ENCODE measurements around the gene CFAP100. TPM values are rescaled to one million over a fixed set of nuclear protein-coding genes. Genes with fewer than 3 reads are reported as not detected.

CFAP100 gene
- total RNA-seq, 1 experiment from 2014 or later, result not detected

- ChIA-PET CTCF (no interaction called here), POLR2A (ENCODE audit: unreplicated experiment) (interaction anchor here (0.6 kb wide), 1 partner anchor 162 kb away, joined by 10 read pairs; no protein-coding TSS in a partner anchor)
- DNase-seq, result no peak
- no peaks in the 10 kb centered on the region for H3K9me3 ChIP-seq (ENCODE audit: low read length)
- H3K27ac ChIP-seq (ENCODE audit: low read length), result no peak overlapping the region
- H4K20me1 ChIP-seq (ENCODE audit: low read length), result no peaks in the 10 kb centered on the region
- intact Hi-C loops (cut with micrococcal nuclease), result no loop called here
- H3K36me3 ChIP-seq (ENCODE audit: low read depth, low read length), result peaks cover 16% of the 10 kb centered on the region
- H3K27me3 ChIP-seq (ENCODE audit: low read length), result no peaks in the 10 kb centered on the region
- no TSS peak for BruUV-seq (replicated peaks)
- H3K79me2 ChIP-seq (ENCODE audit: low read length), result peaks cover 19% of the 10 kb centered on the region
- no peak overlapping the region for H3K4me3 ChIP-seq (ENCODE audit: low read length)
- ATAC-seq, result no peak
- TF ChIP-seq CTCF (conservative IDR thresholded peaks at IDR 0.05; ENCODE audit: low read depth, low read length) (no peak), EZH2phosphoT487 (IDR thresholded peaks at IDR 0.05; ENCODE audit: borderline replicate concordance, low read length) (no peak), EZH2 (IDR thresholded peaks at IDR 0.05; ENCODE audit: low read length, unreplicated experiment) (no peak)
- H3F3A ChIP-seq (ENCODE audit: low read length, unreplicated experiment), result no peaks in the 10 kb centered on the region
- H3K9me2 ChIP-seq (replicated peaks; ENCODE audit: low read length), result no peaks in the 10 kb centered on the region
- H3K4me2 ChIP-seq (ENCODE audit: low read length), result no peak overlapping the region
- no peaks in the 10 kb centered on the region for H3K4me1 ChIP-seq (ENCODE audit: insufficient read depth, low read length)
- H3K9ac ChIP-seq (ENCODE audit: low read length), result no peak overlapping the region
- H2AFZ ChIP-seq (ENCODE audit: low read length), result no peak overlapping the region
Observed at GRCh38 chr3:126464997-126465396, 70.3 kb downstream of the CFAP100 start.

- no peaks in the 10 kb centered on the region for H3F3A ChIP-seq (ENCODE audit: low read length, unreplicated experiment)
- BruUV-seq (replicated peaks), result no TSS peak
- H3K79me2 ChIP-seq (ENCODE audit: low read length), result peaks cover 25% of the 10 kb centered on the region
- TF ChIP-seq EZH2phosphoT487 (IDR thresholded peaks at IDR 0.05; ENCODE audit: borderline replicate concordance, low read length) (no peak), CTCF (conservative IDR thresholded peaks at IDR 0.05; ENCODE audit: low read depth, low read length) (no peak), EZH2 (IDR thresholded peaks at IDR 0.05; ENCODE audit: low read length, unreplicated experiment) (no peak)
- ChIA-PET CTCF (no interaction called here), POLR2A (ENCODE audit: unreplicated experiment) (no interaction called here)
- H3K9me3 ChIP-seq (ENCODE audit: low read length), result no peaks in the 10 kb centered on the region
- no peak overlapping the region for H3K4me2 ChIP-seq (ENCODE audit: low read length)
- no peaks in the 10 kb centered on the region for H3K27me3 ChIP-seq (ENCODE audit: low read length)
- DNase-seq (no peak), ATAC-seq (no peak)
- H4K20me1 ChIP-seq (ENCODE audit: low read length), result no peaks in the 10 kb centered on the region
- no peaks in the 10 kb centered on the region for H3K4me1 ChIP-seq (ENCODE audit: insufficient read depth, low read length)
- intact Hi-C loops (cut with micrococcal nuclease), result no loop called here
- H3K36me3 ChIP-seq (ENCODE audit: low read depth, low read length), result peaks cover 24% of the 10 kb centered on the region
- no peak overlapping the region for H3K4me3 ChIP-seq (ENCODE audit: low read length)
- no peak overlapping the region for H3K27ac ChIP-seq (ENCODE audit: low read length)
- no peaks in the 10 kb centered on the region for H3K9me2 ChIP-seq (replicated peaks; ENCODE audit: low read length)
- H3K9ac ChIP-seq (ENCODE audit: low read length), result no peak overlapping the region
- no peak overlapping the region for H2AFZ ChIP-seq (ENCODE audit: low read length)
Observed at GRCh38 chr3:126465928-126466544, 71.3 kb downstream of the CFAP100 start.

- ATAC-seq, result no peak
- Histone ChIP-seq H3K79me2 (ENCODE audit: low read length) (peaks cover 35% of the 10 kb centered on the region), H3K27me3 (ENCODE audit: low read length) (no peaks in the 10 kb centered on the region), H3F3A (ENCODE audit: low read length, unreplicated experiment) (no peaks in the 10 kb centered on the region), H3K4me1 (ENCODE audit: insufficient read depth, low read length) (peaks cover 2% of the 10 kb centered on the region; the same call in 1 of the 2 replicates), H3K9ac (ENCODE audit: low read length) (no peak overlapping the region), H3K4me3 (ENCODE audit: low read length) (no peak overlapping the region), H2AFZ (ENCODE audit: low read length) (no peak overlapping the region), H3K4me2 (ENCODE audit: low read length) (no peak overlapping the region), H3K36me3 (ENCODE audit: low read depth, low read length) (peaks cover 17% of the 10 kb centered on the region; the same call in 1 of the 2 replicates), H3K9me2 (replicated peaks; ENCODE audit: low read length) (no peaks in the 10 kb centered on the region), H4K20me1 (ENCODE audit: low read length) (no peaks in the 10 kb centered on the region), H3K9me3 (ENCODE audit: low read length) (no peaks in the 10 kb centered on the region), H3K27ac (ENCODE audit: low read length) (no peak overlapping the region)
- ChIA-PET POLR2A (ENCODE audit: unreplicated experiment) (no interaction called here), CTCF (no interaction called here)
- BruUV-seq (replicated peaks), result no TSS peak
- DNase-seq, result no peak
- intact Hi-C loops (cut with micrococcal nuclease), result no loop called here
- TF ChIP-seq CTCF (conservative IDR thresholded peaks at IDR 0.05; ENCODE audit: low read depth, low read length) (no peak), EZH2phosphoT487 (IDR thresholded peaks at IDR 0.05; ENCODE audit: borderline replicate concordance, low read length) (no peak), EZH2 (IDR thresholded peaks at IDR 0.05; ENCODE audit: low read length, unreplicated experiment) (no peak)
Observed at GRCh38 chr3:126466886-126467610, 72.3 kb downstream of the CFAP100 start.

All from PC-3 (cell line).